OCI-LY7 (cell line): ENCODE results near the gene COX7A2.

ENCODE experiments used
- EZH2phosphoT487 ChIP-seq: fragments of 200-600 bp; sonication (generic); IDR thresholded peaks from 2 replicates; pipeline ENCODE4 v1.6.1; 2018; ENCODE audit warnings: low read depth, borderline replicate concordance, mild to moderate bottlenecking, mixed run types, antibody characterized with exemption, low read length, moderate library complexity, mixed read lengths
- TF ChIP-seq, protein P1 (sequence below): fragments of 200-600 bp; sonication (generic); conservative IDR thresholded peaks from 2 replicates; pipeline ENCODE4 v1.5.1; 2014; ENCODE audit warnings: mild to moderate bottlenecking, antibody characterized with exemption, low read length, moderate library complexity, mixed read lengths

DNA sequence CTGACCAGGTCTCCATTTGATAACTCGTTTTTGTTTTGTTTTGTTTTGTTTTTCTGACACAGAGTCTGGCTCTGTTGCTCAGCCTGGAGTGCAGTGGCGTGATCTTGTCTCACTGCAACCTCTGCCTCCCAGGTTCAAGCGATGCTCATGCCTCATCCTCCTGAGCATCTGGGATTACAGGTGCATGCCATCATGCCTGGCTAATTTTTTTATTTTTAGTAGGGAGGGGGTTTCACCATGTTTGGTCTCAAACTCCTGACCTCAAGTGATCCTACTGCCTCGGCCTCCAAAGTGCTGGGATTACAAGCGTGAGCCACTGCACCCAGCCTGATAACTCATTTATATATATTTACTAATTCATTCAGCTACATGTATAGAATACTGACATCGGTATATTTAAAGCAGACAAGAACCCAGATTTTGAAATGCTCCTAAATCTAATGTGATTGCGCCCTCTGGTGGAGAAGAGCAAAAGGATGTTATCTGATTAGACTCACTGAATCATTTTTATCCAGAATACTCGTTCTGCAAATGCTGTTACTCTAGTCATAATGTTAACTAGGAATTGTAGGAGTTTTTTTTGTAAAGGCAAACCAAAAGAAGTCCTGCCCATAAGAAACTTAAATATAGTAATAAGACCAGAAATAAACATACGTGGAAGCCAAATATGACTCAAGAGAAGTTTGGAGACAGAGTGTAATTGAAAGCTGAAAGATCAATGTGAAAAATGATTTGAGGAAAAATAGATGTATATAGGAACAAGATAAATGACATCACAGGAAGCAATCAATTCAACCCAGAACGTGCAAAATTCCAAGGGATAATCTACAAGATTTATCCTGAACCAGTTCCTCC lies 32.5 kb downstream of the COX7A2 start:
- TF ChIP-seq, protein P1, sequence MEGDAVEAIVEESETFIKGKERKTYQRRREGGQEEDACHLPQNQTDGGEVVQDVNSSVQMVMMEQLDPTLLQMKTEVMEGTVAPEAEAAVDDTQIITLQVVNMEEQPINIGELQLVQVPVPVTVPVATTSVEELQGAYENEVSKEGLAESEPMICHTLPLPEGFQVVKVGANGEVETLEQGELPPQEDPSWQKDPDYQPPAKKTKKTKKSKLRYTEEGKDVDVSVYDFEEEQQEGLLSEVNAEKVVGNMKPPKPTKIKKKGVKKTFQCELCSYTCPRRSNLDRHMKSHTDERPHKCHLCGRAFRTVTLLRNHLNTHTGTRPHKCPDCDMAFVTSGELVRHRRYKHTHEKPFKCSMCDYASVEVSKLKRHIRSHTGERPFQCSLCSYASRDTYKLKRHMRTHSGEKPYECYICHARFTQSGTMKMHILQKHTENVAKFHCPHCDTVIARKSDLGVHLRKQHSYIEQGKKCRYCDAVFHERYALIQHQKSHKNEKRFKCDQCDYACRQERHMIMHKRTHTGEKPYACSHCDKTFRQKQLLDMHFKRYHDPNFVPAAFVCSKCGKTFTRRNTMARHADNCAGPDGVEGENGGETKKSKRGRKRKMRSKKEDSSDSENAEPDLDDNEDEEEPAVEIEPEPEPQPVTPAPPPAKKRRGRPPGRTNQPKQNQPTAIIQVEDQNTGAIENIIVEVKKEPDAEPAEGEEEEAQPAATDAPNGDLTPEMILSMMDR, result peak; percentile 94
- TF ChIP-seq EZH2phosphoT487, result no peak
